ENCODE results near the gene LINGO3. TPM values are rescaled to one million over a fixed set of nuclear protein-coding genes. Genes with fewer than 3 reads are reported as not detected.

Gene LINGO3
- total and polyA plus RNA-seq, 2 experiments from 2014 or later = 0.29 to 0.45 TPM

DNA sequence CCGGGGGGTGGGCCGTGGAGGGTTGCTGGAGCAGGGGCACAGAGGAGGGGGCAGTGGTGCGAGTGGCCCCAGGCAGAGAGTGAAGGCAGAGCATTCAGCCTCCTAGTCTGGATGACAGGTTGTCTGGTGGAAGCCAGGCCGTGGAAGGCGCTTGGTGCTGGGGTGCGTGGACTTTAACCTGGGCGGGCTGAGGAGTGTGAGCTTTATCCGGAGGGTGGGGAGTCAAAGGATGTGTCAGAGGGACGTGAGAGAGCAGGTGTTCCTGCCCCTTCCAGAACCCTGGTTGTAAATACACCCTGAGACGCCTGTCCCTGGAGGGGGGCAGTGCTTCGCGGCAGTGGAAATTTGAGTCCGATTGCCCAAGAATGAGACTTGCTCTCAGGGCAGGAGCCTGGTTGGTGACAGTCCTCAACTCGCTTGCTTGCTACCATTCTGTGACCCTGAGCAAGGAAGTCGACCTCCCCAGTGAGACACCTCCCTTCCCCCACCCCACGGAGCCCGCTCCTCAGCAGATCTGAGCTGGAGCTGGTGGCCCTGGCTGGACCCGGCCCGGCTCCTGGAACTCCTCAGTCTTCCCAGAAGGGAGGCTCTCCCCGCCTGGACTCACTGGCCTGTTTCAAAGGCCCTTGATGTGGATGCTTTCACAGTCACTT is 22.8 kb upstream of the LINGO3 start:
- H3K4me2 ChIP-seq = peak overlapping the region; percentile 66
- H3K4me1 ChIP-seq (ENCODE audit: insufficient read depth) = peaks cover 21% of the 10 kb centered on the region
- peaks cover 24% of the 10 kb centered on the region for H3K36me3 Mint-ChIP-seq (ENCODE audit: low read depth)
- ATAC-seq = no peak
- TF ChIP-seq, protein P1, sequence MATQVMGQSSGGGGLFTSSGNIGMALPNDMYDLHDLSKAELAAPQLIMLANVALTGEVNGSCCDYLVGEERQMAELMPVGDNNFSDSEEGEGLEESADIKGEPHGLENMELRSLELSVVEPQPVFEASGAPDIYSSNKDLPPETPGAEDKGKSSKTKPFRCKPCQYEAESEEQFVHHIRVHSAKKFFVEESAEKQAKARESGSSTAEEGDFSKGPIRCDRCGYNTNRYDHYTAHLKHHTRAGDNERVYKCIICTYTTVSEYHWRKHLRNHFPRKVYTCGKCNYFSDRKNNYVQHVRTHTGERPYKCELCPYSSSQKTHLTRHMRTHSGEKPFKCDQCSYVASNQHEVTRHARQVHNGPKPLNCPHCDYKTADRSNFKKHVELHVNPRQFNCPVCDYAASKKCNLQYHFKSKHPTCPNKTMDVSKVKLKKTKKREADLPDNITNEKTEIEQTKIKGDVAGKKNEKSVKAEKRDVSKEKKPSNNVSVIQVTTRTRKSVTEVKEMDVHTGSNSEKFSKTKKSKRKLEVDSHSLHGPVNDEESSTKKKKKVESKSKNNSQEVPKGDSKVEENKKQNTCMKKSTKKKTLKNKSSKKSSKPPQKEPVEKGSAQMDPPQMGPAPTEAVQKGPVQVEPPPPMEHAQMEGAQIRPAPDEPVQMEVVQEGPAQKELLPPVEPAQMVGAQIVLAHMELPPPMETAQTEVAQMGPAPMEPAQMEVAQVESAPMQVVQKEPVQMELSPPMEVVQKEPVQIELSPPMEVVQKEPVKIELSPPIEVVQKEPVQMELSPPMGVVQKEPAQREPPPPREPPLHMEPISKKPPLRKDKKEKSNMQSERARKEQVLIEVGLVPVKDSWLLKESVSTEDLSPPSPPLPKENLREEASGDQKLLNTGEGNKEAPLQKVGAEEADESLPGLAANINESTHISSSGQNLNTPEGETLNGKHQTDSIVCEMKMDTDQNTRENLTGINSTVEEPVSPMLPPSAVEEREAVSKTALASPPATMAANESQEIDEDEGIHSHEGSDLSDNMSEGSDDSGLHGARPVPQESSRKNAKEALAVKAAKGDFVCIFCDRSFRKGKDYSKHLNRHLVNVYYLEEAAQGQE (IDR thresholded peaks at IDR 0.05; ENCODE audit: unreplicated experiment) = no peak
- TF ChIP-seq, protein P2, sequence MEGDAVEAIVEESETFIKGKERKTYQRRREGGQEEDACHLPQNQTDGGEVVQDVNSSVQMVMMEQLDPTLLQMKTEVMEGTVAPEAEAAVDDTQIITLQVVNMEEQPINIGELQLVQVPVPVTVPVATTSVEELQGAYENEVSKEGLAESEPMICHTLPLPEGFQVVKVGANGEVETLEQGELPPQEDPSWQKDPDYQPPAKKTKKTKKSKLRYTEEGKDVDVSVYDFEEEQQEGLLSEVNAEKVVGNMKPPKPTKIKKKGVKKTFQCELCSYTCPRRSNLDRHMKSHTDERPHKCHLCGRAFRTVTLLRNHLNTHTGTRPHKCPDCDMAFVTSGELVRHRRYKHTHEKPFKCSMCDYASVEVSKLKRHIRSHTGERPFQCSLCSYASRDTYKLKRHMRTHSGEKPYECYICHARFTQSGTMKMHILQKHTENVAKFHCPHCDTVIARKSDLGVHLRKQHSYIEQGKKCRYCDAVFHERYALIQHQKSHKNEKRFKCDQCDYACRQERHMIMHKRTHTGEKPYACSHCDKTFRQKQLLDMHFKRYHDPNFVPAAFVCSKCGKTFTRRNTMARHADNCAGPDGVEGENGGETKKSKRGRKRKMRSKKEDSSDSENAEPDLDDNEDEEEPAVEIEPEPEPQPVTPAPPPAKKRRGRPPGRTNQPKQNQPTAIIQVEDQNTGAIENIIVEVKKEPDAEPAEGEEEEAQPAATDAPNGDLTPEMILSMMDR (conservative IDR thresholded peaks at IDR 0.05; ENCODE audit: low read depth in 2 of 2) = no peak
- TF ChIP-seq, protein P3, sequence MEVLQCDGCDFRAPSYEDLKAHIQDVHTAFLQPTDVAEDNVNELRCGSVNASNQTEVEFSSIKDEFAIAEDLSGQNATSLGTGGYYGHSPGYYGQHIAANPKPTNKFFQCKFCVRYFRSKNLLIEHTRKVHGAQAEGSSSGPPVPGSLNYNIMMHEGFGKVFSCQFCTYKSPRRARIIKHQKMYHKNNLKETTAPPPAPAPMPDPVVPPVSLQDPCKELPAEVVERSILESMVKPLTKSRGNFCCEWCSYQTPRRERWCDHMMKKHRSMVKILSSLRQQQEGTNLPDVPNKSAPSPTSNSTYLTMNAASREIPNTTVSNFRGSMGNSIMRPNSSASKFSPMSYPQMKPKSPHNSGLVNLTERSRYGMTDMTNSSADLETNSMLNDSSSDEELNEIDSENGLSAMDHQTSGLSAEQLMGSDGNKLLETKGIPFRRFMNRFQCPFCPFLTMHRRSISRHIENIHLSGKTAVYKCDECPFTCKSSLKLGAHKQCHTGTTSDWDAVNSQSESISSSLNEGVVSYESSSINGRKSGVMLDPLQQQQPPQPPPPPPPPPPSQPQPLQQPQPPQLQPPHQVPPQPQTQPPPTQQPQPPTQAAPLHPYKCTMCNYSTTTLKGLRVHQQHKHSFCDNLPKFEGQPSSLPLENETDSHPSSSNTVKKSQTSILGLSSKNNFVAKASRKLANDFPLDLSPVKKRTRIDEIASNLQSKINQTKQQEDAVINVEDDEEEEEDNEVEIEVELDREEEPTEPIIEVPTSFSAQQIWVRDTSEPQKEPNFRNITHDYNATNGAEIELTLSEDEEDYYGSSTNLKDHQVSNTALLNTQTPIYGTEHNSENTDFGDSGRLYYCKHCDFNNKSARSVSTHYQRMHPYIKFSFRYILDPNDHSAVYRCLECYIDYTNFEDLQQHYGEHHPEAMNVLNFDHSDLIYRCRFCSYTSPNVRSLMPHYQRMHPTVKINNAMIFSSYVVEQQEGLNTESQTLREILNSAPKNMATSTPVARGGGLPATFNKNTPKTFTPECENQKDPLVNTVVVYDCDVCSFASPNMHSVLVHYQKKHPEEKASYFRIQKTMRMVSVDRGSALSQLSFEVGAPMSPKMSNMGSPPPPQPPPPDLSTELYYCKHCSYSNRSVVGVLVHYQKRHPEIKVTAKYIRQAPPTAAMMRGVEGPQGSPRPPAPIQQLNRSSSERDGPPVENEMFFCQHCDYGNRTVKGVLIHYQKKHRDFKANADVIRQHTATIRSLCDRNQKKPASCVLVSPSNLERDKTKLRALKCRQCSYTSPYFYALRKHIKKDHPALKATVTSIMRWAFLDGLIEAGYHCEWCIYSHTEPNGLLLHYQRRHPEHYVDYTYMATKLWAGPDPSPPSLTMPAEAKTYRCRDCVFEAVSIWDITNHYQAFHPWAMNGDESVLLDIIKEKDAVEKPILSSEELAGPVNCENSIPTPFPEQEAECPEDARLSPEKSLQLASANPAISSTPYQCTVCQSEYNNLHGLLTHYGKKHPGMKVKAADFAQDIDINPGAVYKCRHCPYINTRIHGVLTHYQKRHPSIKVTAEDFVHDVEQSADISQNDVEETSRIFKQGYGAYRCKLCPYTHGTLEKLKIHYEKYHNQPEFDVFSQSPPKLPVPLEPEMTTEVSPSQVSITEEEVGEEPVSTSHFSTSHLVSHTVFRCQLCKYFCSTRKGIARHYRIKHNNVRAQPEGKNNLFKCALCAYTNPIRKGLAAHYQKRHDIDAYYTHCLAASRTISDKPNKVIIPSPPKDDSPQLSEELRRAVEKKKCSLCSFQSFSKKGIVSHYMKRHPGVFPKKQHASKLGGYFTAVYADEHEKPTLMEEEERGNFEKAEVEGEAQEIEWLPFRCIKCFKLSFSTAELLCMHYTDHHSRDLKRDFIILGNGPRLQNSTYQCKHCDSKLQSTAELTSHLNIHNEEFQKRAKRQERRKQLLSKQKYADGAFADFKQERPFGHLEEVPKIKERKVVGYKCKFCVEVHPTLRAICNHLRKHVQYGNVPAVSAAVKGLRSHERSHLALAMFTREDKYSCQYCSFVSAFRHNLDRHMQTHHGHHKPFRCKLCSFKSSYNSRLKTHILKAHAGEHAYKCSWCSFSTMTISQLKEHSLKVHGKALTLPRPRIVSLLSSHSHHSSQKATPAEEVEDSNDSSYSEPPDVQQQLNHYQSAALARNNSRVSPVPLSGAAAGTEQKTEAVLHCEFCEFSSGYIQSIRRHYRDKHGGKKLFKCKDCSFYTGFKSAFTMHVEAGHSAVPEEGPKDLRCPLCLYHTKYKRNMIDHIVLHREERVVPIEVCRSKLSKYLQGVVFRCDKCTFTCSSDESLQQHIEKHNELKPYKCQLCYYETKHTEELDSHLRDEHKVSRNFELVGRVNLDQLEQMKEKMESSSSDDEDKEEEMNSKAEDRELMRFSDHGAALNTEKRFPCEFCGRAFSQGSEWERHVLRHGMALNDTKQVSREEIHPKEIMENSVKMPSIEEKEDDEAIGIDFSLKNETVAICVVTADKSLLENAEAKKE (CRISPR knock-in tag; IDR thresholded peaks at IDR 0.05) = no peak
- TF ChIP-seq, protein P4, sequence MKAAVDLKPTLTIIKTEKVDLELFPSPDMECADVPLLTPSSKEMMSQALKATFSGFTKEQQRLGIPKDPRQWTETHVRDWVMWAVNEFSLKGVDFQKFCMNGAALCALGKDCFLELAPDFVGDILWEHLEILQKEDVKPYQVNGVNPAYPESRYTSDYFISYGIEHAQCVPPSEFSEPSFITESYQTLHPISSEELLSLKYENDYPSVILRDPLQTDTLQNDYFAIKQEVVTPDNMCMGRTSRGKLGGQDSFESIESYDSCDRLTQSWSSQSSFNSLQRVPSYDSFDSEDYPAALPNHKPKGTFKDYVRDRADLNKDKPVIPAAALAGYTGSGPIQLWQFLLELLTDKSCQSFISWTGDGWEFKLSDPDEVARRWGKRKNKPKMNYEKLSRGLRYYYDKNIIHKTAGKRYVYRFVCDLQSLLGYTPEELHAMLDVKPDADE (IDR thresholded peaks at IDR 0.05) = no peak
- TF ChIP-seq CREB1 (CRISPR knock-in tag; IDR thresholded peaks at IDR 0.05; ENCODE audit: low read depth) = no peak
- no peak for TF ChIP-seq ZNF114 (CRISPR knock-in tag; IDR thresholded peaks at IDR 0.05)
- TF ChIP-seq JUNB (IDR thresholded peaks at IDR 0.05; ENCODE audit: unreplicated experiment) = no peak
- no peak for TF ChIP-seq NANOG (IDR thresholded peaks at IDR 0.05; ENCODE audit: borderline replicate concordance)
- TF ChIP-seq EZH2phosphoT487 (IDR thresholded peaks at IDR 0.05; ENCODE audit: unreplicated experiment) = no peak
- no peak for TF ChIP-seq STAT1 (IDR thresholded peaks at IDR 0.05; ENCODE audit: unreplicated experiment)
- TF ChIP-seq ZNF331 (CRISPR knock-in tag; IDR thresholded peaks at IDR 0.05; ENCODE audit: low read depth) = no peak
- H4K20me1 ChIP-seq (replicated peaks; ENCODE audit: insufficient read depth) = peaks cover 11% of the 10 kb centered on the region
- peak overlapping the region; percentile 60 for H3K4me3 Mint-ChIP-seq
- peaks cover 43% of the 10 kb centered on the region for H3K27me3 Mint-ChIP-seq (ENCODE audit: insufficient read depth, low read depth, poor library complexity)
- H3K9me2 ChIP-seq (ENCODE audit: insufficient read depth) = no peaks in the 10 kb centered on the region
- H3K27ac ChIP-seq (ENCODE audit: low read depth) = peak overlapping the region; percentile 78
- peaks cover 18% of the 10 kb centered on the region for H3F3A ChIP-seq (replicated peaks; ENCODE audit: low read depth)
- peaks cover 9% of the 10 kb centered on the region for H3K9me3 Mint-ChIP-seq
- H3K27ac Mint-ChIP-seq = peak overlapping the region; percentile 74
- H2AFZ ChIP-seq = no peak overlapping the region
- H3K4me3 ChIP-seq = peak overlapping the region; percentile 17; the same call in 1 of the 2 replicates
- DNase-seq (ENCODE audit: low spot score) = no peak
- H3K79me2 ChIP-seq (replicated peaks; ENCODE audit: insufficient read depth) = peaks cover 83% of the 10 kb centered on the region
- peaks cover 46% of the 10 kb centered on the region for H3K4me1 Mint-ChIP-seq
- H3K27me3 ChIP-seq (ENCODE audit: insufficient read depth) = no peaks in the 10 kb centered on the region
- H3K36me3 ChIP-seq (ENCODE audit: insufficient read depth) = no peaks in the 10 kb centered on the region

Data from GM23338 (cell line).